GM13977 (cell line): Measurements from ENCODE around the gene CUEDC2.

ENCODE experiments used
- DNase-seq: peaks from one replicate; pipeline ENCODE4 v3.0.0; 2012; ENCODE audit warnings: low spot score
- CTCF ChIP-seq: IDR thresholded peaks from 2 replicates; pipeline ENCODE4 v1.5.1; 2012; ENCODE audit warnings: mild to moderate bottlenecking, control low read depth; ENCODE audit not compliant: insufficient read depth; ENCODE audit errors: extremely low read depth, missing control alignments
- in situ Hi-C: fragments of 300-500 bp; cut with MboI; formaldehyde crosslinking; loops from one replicate; pipeline ENCODE4 v1.12.0; 2022; ENCODE audit warnings: low sequenced_read_pairs, low pct_unique_long_range_greater_than_20kb, mixed read lengths, inconsistent platforms; ENCODE audit not compliant: unreplicated experiment

CUEDC2 gene

GRCh38 chr10:102409604-102410428 is 22.6 kb downstream of the CUEDC2 start:
- in situ Hi-C loops = no loop called here
- TF ChIP-seq CTCF = no peak
- DNase-seq = no peak

- no peak for TF ChIP-seq CTCF
- in situ Hi-C loops = no loop called here
- DNase-seq = peak; percentile 85
Measured at GRCh38 chr10:102408728-102409603, 23.4 kb downstream of the CUEDC2 start.

GRCh38 chr10:102408131-102408727 is 24.1 kb downstream of the CUEDC2 start:
- DNase-seq = no peak
- in situ Hi-C loops = no loop called here
- TF ChIP-seq CTCF = no peak

- in situ Hi-C loops = no loop called here
- TF ChIP-seq CTCF = no peak
- DNase-seq = no peak
Measured at GRCh38 chr10:102407425-102408130, 24.8 kb downstream of the CUEDC2 start.

- TF ChIP-seq CTCF = no peak
- DNase-seq = no peak
- in situ Hi-C loops = no loop called here
Measured at GRCh38 chr10:102406815-102407214, 25.6 kb downstream of the CUEDC2 start.

- no peak for TF ChIP-seq CTCF
- in situ Hi-C loops = no loop called here
- no peak for DNase-seq
Measured at GRCh38 chr10:102405632-102406031, 26.7 kb downstream of the CUEDC2 start.
